ENCODE results near the gene TSPOAP1.

DNA sequence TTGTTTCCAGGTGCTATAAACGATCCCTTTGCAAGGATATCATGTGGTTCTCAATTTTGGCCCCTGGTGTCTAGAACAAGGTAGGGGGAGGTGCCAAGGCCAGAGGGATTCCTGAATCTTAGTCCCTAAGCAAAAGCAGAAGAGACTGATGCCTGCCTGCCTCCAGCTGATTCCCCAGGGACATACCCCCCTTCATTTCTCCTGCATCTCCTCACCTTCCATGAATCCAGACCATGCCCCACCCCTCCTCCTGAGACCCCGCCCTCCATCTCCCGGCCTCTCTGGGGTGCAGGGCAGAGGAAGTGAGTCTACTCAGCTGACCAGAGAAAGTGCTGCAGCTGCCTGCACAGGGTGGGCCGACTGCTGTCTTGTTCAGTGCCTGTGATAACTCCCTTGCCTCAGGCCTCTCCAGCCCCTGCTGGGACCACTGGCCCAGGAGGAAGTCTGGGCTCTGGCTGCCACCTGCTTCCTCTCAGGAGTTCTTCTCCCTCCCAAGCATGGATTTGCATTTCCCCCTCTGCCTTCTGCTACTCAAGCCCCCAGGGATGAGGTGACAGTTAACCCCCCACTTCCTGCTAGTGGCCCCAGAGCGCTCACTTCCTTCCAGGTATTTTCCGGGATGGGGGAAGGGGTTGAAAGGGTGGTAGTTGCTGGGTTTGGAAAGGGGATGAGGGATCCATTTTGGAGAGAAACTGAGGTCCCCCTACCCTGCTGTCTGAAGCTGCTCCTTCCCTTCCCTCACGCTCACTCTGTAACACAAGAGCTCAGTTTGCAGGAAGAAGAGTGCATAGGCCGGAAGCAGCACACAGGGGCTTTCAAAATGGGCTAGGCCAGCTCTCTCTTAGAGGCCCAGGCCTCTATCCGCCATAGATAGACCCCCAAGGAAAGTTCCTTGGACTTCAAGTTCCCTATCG, 10.5 kb upstream of the TSPOAP1 start:
- TF ChIP-seq CTCF (IDR thresholded peaks at IDR 0.05) (no peak), POLR2A (IDR thresholded peaks at IDR 0.05) (peak in 1 of 4 donors; percentile 33)
